NCI-H345 treated with DMSO at 0.1 percent for 48 hours (cell line): Measurements from ENCODE around the gene BCAN.

Experiments used
- DNase-seq: peaks from one replicate; lab custom pipeline; 2025; ENCODE audit not compliant: unreplicated experiment; lab: John Stamatoyannopoulos, UW

Gene BCAN

DNA sequence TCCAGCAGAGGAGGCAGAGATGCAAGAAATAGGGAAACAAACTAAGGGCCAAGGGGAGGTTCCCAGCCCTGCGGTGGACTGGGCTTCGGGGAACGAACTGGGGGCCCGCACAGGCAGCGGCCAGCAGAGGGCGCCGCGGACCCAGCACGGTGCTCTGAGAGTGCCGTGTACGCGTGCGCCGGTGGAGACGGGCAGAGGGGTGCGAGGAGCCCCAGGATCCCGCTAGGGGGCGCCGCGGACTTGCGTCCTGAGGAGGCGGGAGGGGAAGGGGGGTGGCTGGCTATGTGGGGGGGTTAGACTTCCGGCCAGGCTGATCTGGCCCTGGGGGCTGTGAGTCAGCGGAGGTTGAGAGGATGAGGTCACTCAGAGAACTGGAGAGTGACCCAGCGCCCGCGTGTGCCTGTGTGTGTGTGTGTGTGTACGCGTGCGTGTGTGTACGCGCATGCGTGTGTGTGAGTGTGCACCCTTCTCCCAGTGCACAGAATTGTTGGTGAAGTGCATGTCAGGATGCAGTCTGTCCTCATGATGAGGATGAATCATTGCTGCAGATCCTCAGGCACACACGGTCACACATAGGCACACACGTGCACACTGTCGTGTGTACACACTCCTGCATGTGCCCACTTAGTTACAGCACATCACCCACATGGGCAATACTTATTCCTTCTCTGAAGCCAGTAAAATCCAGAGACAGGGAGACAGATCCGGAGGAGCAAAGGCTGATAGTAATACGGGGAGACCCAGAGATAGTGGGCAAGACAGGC, 18.3 kb downstream of the BCAN start:
- peak; percentile 79 for DNase-seq

GRCh38 chr1:156660752-156661112, 18.8 kb downstream of the BCAN start:
- no peak for DNase-seq

- DNase-seq: no peak
These were observed 20.3 kb downstream of the BCAN start for GRCh38 chr1:156662005-156662799.

DNA sequence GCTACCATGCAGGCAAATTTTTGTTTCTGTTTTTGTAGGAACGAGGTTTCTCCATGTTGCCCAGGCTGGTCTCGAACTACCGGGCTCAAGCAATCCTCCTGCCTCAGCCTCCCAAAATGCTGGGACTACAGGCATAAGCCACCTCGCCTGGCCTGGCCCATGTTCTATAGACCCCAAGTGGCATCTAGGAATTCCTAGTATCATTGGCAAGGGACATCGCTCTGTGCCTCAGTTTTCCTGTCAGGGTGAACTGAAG, 20.8 kb downstream of the BCAN start:
- no peak for DNase-seq

DNA sequence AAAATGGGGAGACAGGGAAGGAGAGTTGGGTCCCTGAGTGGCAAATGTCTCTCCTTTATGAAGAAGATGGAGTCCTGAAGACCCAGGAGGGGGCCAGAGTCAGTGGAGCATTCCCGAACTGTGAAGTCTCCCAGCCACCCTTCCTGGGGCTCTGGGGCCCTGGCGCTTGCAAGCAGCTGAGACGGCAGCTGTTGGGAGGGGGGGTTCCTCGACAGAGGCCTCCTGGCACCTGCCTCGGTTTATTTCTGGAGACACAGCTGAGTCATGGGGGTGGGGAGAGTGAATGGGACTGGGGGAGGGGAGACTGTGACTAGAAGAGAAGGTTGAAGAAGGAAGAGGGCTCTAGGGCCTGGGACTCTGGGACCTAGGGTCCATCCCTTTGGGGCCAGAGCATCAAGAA, 21.3 kb downstream of the BCAN start:
- DNase-seq: no peak

DNA sequence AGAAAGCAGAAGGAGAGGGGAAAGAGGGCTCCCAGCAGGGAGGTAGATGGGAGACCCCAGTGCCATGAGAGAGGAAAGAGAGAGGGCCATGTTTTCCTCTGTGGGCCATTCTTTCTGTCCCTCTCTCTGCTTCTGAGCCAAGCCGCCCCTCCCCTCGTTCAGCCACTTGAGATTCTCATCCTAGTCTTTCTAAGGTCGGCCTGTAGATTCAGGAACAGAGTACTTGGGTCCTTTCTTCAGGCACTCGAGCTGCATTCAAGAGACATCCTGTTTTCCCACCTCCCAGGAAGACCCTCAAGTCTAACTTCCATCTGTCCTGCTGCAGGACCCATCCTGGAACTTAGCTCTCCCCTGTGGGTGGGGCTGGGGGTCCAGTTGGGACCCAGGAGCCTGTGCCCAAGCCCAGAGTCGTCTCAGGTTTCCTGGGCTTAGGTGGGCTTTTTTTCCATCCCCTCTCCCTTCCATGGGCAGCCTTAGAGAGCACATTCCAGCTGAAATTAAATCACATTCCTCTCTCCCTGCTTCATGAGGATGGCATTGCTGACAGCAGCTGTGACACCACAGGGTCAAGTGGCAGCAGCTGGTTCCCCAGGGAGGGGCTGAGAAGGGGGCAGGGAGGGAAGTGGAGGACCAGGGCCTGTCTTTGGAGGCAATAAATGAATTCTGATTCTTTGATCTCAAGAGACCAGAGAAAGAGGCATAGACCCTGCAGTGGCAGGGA, 22.3 kb downstream of the BCAN start:
- DNase-seq: no peak

DNA sequence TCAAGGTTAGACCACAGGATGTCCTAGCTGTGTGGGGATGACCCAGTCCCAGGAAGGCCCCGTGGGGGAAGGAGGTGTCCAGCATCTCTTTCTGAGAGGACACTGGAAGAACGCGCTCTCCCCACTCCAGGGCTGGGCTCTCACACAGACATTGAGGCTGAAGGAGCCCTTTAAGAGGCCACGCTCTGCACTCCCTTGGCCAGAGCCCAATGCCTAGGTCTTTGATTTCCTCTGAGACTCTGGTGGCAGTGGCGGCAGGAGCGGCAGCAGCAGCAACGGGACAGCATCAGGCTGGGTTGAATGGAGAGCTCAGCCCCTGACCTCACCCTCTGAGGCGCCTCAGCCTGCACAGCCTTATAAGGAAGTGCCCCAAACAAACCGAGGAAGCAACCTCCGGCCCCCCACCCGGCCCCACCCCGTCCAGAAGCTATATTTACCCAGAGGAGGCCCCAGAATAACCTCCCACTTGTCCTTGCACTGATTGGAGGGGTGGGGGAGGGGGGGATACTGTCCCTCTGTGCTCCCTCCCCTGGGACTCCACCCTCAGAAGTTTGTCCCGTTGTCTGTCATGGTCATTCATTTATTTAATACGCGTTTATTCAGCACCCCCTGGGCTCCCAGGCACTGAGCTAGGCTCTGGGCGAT, 23.0 kb downstream of the BCAN start:
- no peak for DNase-seq

DNA sequence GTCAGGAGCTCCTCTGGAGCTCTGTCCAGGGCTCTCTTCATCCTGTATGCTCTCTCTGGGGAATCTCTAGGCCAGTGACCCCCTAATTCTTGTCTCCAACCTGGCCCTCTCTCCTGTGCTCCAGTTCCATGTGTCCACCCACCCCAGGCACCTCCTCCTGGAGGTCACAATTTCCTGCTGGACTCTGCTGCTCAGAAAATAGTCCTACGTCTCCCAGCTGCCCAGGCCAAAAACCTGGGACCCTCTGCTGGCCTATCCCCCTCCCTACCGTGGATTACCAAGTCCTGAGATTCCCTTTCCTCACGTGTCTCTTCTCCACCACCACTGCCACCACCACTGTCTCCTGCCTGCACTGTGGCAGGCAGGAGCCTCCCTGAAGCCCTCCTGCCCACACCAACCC, 23.6 kb downstream of the BCAN start:
- no peak for DNase-seq

- no peak for DNase-seq
These were observed 25.1 kb downstream of the BCAN start for GRCh38 chr1:156666862-156667609.

GRCh38 chr1:156667610-156667967, 25.7 kb downstream of the BCAN start:
- DNase-seq: no peak

DNA sequence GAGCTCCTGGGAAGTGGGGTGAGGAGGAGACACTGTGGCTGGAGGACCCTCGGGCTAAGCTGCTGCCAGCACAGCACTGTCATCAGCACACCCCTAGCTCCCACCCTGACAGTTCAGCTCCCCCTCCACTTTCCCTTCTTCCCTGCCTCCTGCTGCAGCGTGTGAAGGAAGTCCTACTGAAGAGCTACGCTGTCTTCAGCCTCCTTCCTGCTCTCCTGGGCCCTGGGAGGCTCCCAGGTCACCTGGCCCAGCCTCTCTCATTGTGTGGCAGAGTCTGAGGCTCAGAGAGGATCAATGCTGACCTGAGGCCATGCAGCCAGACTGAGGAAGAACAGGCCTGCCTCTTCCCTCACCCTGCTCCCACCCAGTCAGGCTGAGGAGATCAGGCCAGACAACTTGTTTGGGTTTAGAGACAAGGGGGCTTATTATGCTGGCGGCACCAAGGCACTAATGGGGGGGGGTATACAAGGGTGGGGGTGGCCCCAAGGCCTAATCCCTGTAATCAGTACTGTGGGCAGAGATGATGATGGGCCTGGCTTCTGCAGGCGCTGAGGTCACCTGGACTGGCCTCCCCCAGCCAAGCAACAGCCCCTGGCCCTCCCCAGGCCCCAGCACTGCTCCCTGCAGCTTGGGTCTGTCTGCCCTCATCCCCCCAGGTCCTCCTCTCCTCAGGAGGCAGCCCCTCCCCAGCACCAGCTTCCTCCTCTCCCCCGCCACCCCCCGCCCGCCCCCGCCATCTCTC, 26.2 kb downstream of the BCAN start:
- no peak for DNase-seq

GRCh38 chr1:156668801-156669637, 27.1 kb downstream of the BCAN start:
- DNase-seq: no peak

DNA sequence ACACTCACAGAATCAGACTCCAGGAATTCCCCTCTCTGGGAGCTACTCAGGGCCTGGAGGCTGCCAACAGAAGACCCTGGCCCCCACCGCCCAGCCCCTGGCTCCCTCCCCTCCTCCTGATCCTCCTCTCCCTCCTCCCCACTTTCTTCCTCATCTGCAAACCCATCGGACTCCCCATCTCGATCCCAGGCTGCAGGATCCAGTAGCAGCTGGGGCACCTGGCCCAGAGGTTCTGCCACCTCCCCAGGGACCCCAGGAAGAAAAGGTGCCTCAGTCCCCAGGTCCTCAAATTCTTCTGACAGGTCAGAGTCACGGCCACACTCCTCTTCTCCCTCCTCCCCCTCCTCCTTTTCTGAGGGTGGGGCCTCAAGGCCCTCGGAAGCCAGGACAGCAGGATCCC, 27.9 kb downstream of the BCAN start:
- no peak for DNase-seq

DNA sequence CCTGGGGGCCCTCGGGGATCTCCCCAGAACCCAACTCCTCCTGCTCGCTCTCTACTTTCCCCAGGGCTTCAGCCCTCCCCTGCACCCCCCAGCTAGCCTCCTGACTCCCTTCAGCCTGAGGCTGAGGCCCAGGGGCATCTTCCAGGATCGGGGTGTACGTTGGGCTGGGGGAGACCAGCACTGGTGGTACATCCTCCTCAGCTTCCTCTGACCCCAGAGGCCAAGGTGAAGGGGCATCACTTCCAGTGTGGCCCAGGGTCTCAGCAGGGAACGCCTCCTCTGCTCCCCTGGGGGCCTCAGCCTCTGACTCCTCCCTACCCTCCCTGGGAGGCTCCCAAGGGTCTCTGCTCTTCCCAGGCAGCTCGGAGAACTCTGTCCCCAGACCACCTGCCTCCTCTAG, 28.4 kb downstream of the BCAN start:
- no peak for DNase-seq

DNA sequence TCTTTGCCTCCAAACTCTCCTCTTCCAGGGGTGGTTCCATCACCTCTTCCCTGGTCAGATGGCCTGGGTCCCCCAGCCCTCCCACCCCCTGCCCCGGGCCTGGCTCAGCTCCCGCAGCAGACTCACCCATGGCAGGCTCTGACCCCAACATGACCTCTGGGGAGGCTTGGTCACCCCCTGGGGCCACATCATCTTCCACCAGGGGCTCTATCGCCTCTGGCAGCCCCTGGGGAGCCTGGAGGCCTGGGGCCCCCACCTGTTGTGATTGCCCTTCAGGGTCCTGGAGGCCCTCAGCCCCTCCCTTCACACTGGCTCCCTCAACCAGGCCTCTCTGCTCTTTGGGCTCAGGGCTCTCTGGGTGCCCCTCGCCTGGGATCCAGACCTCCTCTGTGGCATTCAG, 28.9 kb downstream of the BCAN start:
- DNase-seq: no peak

DNA sequence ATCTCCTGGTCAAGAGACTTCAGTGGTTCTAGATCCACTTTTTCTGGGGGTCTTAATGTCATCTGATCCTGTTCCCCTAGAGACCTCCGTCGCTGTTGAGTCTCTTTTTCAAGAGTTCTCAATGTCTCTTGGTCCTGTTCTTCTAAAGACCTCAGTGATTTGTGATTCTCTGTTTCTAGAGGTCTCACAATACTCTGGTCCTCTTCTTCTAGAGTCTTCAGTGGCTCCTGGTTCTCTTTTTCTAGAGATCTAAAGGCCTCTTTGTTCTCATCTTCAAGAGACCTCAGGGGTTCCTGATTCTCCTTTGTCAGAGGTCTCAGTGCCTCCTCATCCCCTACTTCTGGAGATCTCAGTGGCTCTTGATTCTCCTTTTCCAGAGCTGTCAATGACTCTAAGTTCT, 29.9 kb downstream of the BCAN start:
- DNase-seq: no peak

DNA sequence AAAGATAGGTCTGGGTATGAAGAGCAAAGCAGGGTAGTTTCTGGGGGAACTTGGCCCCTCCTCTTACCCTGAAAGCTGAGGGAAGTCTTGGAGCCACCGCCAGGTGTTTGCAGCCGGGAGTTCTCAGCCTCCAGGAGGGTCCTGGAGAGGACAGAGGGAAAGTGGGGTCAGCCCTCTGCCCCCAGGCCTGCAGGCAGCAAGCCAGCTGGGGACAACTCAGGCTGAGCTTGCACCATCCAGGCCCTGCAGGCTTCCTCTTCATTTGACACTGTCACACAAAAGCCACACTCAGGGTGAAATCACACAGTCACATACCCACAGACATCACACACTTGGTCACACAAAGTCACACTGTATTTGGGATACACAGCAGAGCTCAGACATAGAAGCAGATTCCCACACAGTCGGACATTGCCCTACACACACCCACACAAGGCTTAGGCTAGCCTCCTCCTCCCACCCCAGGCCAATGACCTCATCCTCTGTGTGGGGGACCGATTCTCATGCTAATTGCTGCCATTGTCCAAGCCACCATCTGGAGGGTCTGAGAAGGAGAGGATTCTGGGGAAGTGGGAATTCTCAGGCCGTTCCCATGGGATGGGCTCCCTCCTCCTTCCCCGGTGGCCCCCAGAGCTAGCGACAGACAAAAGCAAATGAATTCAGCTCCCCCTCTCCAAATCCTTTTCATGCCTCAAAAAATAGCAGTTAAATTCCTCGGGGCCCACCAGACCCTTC, 31.6 kb downstream of the BCAN start:
- DNase-seq: no peak

GRCh38 chr1:156675210-156676113, 33.5 kb downstream of the BCAN start:
- DNase-seq: no peak
